ENCODE data around the gene IGHMBP2. TPM values are rescaled to one million over a fixed set of nuclear protein-coding genes. Genes with fewer than 3 reads are reported as not detected.

The IGHMBP2 gene
- total RNA-seq, 1 experiment from 2014 or later: 27.8 TPM

DNA sequence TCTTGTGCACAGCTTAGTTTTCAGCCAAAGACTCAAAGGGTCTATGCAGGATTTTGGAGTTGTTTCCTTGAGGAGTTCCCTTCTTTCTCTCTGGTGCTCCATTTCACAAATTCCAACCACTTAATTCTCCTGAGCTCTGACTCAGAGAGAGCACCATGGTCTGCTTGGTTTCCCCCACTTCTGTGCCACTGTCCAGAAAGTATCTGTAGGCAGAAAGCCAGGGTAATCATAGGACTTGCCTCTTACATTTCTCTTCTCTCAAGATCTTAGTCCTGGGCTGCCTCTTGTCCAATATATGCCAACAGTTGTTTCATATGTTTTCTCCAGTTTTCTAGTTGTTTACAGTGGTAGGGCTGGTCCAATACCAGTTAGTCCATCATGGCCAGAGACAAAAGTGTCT, 83.5 kb downstream of the IGHMBP2 start:
- no peak overlapping the region for H3K27ac ChIP-seq (ENCODE audit: low read length)
- intact Hi-C loops (cut with micrococcal nuclease; ENCODE audit: unreplicated experiment) (no loop called here), in situ Hi-C loops (cut with HindIII; ENCODE audit: low pct_unique_long_range_greater_than_20kb, low sequenced_read_pairs) (no loop called here)
- H3K27me3 ChIP-seq (ENCODE audit: control insufficient read depth, insufficient read depth, low read length): peaks cover 4% of the 10 kb centered on the region; the same call in 1 of the 2 replicates
- H3K4me3 ChIP-seq (ENCODE audit: low read depth in 2 of 2, low read length in 2 of 2): no peak overlapping the region
- DNase-seq (ENCODE audit: low read depth, low spot score) (no peak), ATAC-seq (no peak)
- H3K4me1 ChIP-seq (ENCODE audit: control insufficient read depth, insufficient read depth, low read length): no peaks in the 10 kb centered on the region
- POLR2A ChIA-PET: no interaction called here
- no TSS peak for BruUV-seq (replicated peaks)
- H3K9me3 ChIP-seq (ENCODE audit: control insufficient read depth, insufficient read depth, low read depth, low read length): no peaks in the 10 kb centered on the region; the same call in 1 of the 2 replicates
- CTCF ChIA-PET: no interaction called here
- no peak for TF ChIP-seq SIN3A (IDR thresholded peaks at IDR 0.05; ENCODE audit: borderline replicate concordance, insufficient read depth, low read depth, low read length)
- no peaks in the 10 kb centered on the region for H3K36me3 ChIP-seq (ENCODE audit: control insufficient read depth, insufficient read depth, low read length)

DNA sequence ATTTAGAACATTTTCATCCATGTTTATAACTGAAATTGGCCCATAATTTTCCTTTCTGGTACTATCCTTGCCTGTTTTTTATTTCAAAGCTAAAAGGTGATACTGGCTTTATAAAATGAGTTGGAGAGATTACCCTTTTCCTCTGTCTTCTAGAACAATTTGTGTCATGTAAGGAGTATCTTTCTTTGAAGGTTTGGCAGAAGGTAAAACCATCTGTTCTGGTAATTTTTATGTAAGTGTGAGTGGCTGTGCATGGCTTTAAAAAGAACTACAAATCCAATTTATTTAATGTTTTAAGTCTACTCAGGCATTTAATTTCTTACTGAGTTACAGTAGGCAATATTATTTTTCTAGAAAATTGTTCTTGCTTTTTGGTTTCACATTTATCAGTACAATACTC, 84.8 kb downstream of the IGHMBP2 start:
- ATAC-seq (no peak), DNase-seq (ENCODE audit: low read depth, low spot score) (no peak)
- TF ChIP-seq POLR2AphosphoS5 (IDR thresholded peaks at IDR 0.05; ENCODE audit: low read depth, low read length) (no peak), SIN3A (IDR thresholded peaks at IDR 0.05; ENCODE audit: borderline replicate concordance, insufficient read depth, low read depth, low read length) (no peak), TCF7L2 (IDR thresholded peaks at IDR 0.05; ENCODE audit: low read depth, low read length) (no peak)
- TF ChIP-seq, protein P1, sequence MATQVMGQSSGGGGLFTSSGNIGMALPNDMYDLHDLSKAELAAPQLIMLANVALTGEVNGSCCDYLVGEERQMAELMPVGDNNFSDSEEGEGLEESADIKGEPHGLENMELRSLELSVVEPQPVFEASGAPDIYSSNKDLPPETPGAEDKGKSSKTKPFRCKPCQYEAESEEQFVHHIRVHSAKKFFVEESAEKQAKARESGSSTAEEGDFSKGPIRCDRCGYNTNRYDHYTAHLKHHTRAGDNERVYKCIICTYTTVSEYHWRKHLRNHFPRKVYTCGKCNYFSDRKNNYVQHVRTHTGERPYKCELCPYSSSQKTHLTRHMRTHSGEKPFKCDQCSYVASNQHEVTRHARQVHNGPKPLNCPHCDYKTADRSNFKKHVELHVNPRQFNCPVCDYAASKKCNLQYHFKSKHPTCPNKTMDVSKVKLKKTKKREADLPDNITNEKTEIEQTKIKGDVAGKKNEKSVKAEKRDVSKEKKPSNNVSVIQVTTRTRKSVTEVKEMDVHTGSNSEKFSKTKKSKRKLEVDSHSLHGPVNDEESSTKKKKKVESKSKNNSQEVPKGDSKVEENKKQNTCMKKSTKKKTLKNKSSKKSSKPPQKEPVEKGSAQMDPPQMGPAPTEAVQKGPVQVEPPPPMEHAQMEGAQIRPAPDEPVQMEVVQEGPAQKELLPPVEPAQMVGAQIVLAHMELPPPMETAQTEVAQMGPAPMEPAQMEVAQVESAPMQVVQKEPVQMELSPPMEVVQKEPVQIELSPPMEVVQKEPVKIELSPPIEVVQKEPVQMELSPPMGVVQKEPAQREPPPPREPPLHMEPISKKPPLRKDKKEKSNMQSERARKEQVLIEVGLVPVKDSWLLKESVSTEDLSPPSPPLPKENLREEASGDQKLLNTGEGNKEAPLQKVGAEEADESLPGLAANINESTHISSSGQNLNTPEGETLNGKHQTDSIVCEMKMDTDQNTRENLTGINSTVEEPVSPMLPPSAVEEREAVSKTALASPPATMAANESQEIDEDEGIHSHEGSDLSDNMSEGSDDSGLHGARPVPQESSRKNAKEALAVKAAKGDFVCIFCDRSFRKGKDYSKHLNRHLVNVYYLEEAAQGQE (IDR thresholded peaks at IDR 0.05; ENCODE audit: insufficient read depth in 1 of 2, low read depth in 2 of 2, low read length in 1 of 2): no peak
- TF ChIP-seq, protein P2, sequence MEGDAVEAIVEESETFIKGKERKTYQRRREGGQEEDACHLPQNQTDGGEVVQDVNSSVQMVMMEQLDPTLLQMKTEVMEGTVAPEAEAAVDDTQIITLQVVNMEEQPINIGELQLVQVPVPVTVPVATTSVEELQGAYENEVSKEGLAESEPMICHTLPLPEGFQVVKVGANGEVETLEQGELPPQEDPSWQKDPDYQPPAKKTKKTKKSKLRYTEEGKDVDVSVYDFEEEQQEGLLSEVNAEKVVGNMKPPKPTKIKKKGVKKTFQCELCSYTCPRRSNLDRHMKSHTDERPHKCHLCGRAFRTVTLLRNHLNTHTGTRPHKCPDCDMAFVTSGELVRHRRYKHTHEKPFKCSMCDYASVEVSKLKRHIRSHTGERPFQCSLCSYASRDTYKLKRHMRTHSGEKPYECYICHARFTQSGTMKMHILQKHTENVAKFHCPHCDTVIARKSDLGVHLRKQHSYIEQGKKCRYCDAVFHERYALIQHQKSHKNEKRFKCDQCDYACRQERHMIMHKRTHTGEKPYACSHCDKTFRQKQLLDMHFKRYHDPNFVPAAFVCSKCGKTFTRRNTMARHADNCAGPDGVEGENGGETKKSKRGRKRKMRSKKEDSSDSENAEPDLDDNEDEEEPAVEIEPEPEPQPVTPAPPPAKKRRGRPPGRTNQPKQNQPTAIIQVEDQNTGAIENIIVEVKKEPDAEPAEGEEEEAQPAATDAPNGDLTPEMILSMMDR (IDR thresholded peaks at IDR 0.05): no peak
- CTCF ChIA-PET: no interaction called here
- Histone ChIP-seq H3K4me3 (ENCODE audit: low read depth in 2 of 2, low read length in 2 of 2) (no peak overlapping the region), H3K4me1 (ENCODE audit: control insufficient read depth, insufficient read depth, low read length) (0 out of 2 replicates have a peak, but pooled peaks cover 2% of the 10 kb centered on the region), H3K36me3 (ENCODE audit: control insufficient read depth, insufficient read depth, low read length) (no peaks in the 10 kb centered on the region), H3K27me3 (ENCODE audit: control insufficient read depth, insufficient read depth, low read length) (peaks cover 4% of the 10 kb centered on the region; the same call in 1 of the 2 replicates), H3K9me3 (ENCODE audit: control insufficient read depth, insufficient read depth, low read depth, low read length) (no peaks in the 10 kb centered on the region; the same call in 1 of the 2 replicates), H3K27ac (ENCODE audit: low read length) (no peak overlapping the region)
- intact Hi-C loops (cut with micrococcal nuclease; ENCODE audit: unreplicated experiment) (no loop called here), in situ Hi-C loops (cut with HindIII; ENCODE audit: low pct_unique_long_range_greater_than_20kb, low sequenced_read_pairs) (no loop called here)
- POLR2A ChIA-PET: no interaction called here
- BruUV-seq (replicated peaks): no TSS peak

Other genes starting within 250 kb of the IGHMBP2 start
- gene GAL, start 219.3 kb upstream of the IGHMBP2 start, total RNA-seq (2021; ENCODE audit: unreplicated experiment): 16.5 TPM
- 47.6 TPM for gene TESMIN, start 152.4 kb upstream of the IGHMBP2 start, total RNA-seq (2021; ENCODE audit: unreplicated experiment)
- gene CPT1A, start 62.0 kb upstream of the IGHMBP2 start, total RNA-seq (2021; ENCODE audit: unreplicated experiment): 153 TPM
- 94.9 TPM for gene MRPL21, start 59 bp upstream of the IGHMBP2 start, total RNA-seq (2021; ENCODE audit: unreplicated experiment)
- not detected for gene MRGPRD, start 77.1 kb downstream of the IGHMBP2 start, total RNA-seq (2021; ENCODE audit: unreplicated experiment)
- 0.36 TPM for gene MRGPRF, start 109.4 kb downstream of the IGHMBP2 start, total RNA-seq (2021; ENCODE audit: unreplicated experiment)
- 20.6 TPM for gene TPCN2, start 145.0 kb downstream of the IGHMBP2 start, total RNA-seq (2021; ENCODE audit: unreplicated experiment)

Measured in Panc1 (cell line).